Vagina (tissue), 2 donors: ENCODE measurements around the gene PLBD1. TPM values are rescaled to one million over a fixed set of nuclear protein-coding genes. Genes with fewer than 3 reads are reported as not detected.

Source experiments
- DNase-seq, 2 donors: peaks; one replicate each; pipeline ENCODE4 v3.0.0-alpha.2; 2017; ENCODE audit errors: extremely low spot score in 2 of 2
- H3K27ac ChIP-seq: fragments of 200-600 bp; sonication (generic); one replicate; pipeline ENCODE4 v1.5.1; 2019
- H3K27me3 ChIP-seq: fragments of 200-600 bp; sonication (generic); one replicate; pipeline ENCODE4 v1.5.1; 2019
- H3K36me3 ChIP-seq, 2 donors: fragments of 200-600 bp; sonication (generic); one replicate each; pipeline ENCODE4 v1.5.1; 2017 to 2019
- H3K4me1 ChIP-seq: fragments of 200-600 bp; sonication (generic); one replicate; pipeline ENCODE4 v1.5.1; 2019
- H3K4me3 ChIP-seq, 2 donors: fragments of 200-600 bp; sonication (generic); 1 replicate in 1 of 2; 2 replicates in 1 of 2; pipeline ENCODE4 v1.5.1; 2016 to 2019
- H3K9me3 ChIP-seq: fragments of 200-600 bp; sonication (generic); one replicate; pipeline ENCODE4 v1.5.1; 2019
- CTCF ChIP-seq, 3 experiments: fragments of 450-650 bp in 2 of 3; fragments of 200-600 bp in 1 of 3; sonication (generic) in 1 of 3; IDR thresholded peaks; one replicate each; pipeline ENCODE4 v1.5.1; 2017 to 2019; ENCODE audit warnings: antibody characterized with exemption in 3 of 3, mild to moderate bottlenecking in 2 of 3, moderate library complexity in 2 of 3
- POLR2A ChIP-seq, 2 donors: fragments of 450-650 bp; IDR thresholded peaks; one replicate each; pipeline ENCODE4 v1.6.1; 2017; ENCODE audit warnings: antibody characterized with exemption in 2 of 2, mild to moderate bottlenecking in 2 of 2, moderate library complexity in 2 of 2
- POLR2AphosphoS5 ChIP-seq, 2 donors: sonication (generic); formaldehyde crosslinking; IDR thresholded peaks; one replicate each; pipeline ENCODE4 v1.9.0; 2017; ENCODE audit warnings: antibody characterized with exemption in 2 of 2, mild to moderate bottlenecking in 2 of 2, low read depth in 1 of 2; ENCODE audit not compliant: insufficient read depth in 1 of 2
- intact Hi-C: fragments of 100-400 bp; cut with DNase I; formaldehyde crosslinking; loops from one replicate; pipeline ENCODE4 v1.15.1; 2023
- total RNA-seq: library from RNA; depleted of rRNA; stranded (reverse); fragments of >200 nt; gene quantifications from one replicate; pipeline ENCODE4 v1.2.3, GENCODE V29; 2016

Gene PLBD1
- total RNA-seq, 1 donor from 2014 or later = 29.0 TPM

- H3K36me3 ChIP-seq = no peaks in the 10 kb centered on the region
- no peak overlapping the region for H3K4me3 ChIP-seq
- peaks cover 7% of the 10 kb centered on the region for H3K4me1 ChIP-seq
- no peak overlapping the region for H3K27ac ChIP-seq
- no peaks in the 10 kb centered on the region for H3K27me3 ChIP-seq
- no peak for DNase-seq
- no peak for TF ChIP-seq POLR2AphosphoS5 (IDR thresholded peaks at IDR 0.05; ENCODE audit: insufficient read depth in 1 of 2, low read depth in 1 of 2)
- no peak for TF ChIP-seq CTCF (IDR thresholded peaks at IDR 0.05)
- TF ChIP-seq POLR2A (IDR thresholded peaks at IDR 0.05) = no peak
- H3K9me3 ChIP-seq = no peaks in the 10 kb centered on the region
- intact Hi-C loops = no loop called here
Observed at GRCh38 chr12:14562279-14562678, 5.4 kb downstream of the PLBD1 start.

- no peak for DNase-seq
- no peaks in the 10 kb centered on the region for H3K36me3 ChIP-seq
- intact Hi-C loops = no loop called here
- H3K27ac ChIP-seq = no peak overlapping the region
- TF ChIP-seq POLR2A (IDR thresholded peaks at IDR 0.05) (no peak), CTCF (IDR thresholded peaks at IDR 0.05) (no peak), POLR2AphosphoS5 (IDR thresholded peaks at IDR 0.05; ENCODE audit: insufficient read depth in 1 of 2, low read depth in 1 of 2) (no peak)
- no peak overlapping the region for H3K4me3 ChIP-seq
- no peaks in the 10 kb centered on the region for H3K27me3 ChIP-seq
- no peaks in the 10 kb centered on the region for H3K9me3 ChIP-seq
- H3K4me1 ChIP-seq = peaks cover 2% of the 10 kb centered on the region
Observed at GRCh38 chr12:14561677-14562238, 5.9 kb downstream of the PLBD1 start.

- Histone ChIP-seq H3K27me3 (no peaks in the 10 kb centered on the region), H3K27ac (no peak overlapping the region), H3K36me3 (no peaks in the 10 kb centered on the region), H3K9me3 (no peaks in the 10 kb centered on the region), H3K4me1 (no peaks in the 10 kb centered on the region), H3K4me3 (no peak overlapping the region)
- no peak for DNase-seq
- intact Hi-C loops = no loop called here
- no peak for TF ChIP-seq POLR2A (IDR thresholded peaks at IDR 0.05)
- TF ChIP-seq CTCF (IDR thresholded peaks at IDR 0.05) = no peak
- TF ChIP-seq POLR2AphosphoS5 (IDR thresholded peaks at IDR 0.05; ENCODE audit: insufficient read depth in 1 of 2, low read depth in 1 of 2) = no peak
Observed at GRCh38 chr12:14560904-14561574, 6.6 kb downstream of the PLBD1 start.

DNA sequence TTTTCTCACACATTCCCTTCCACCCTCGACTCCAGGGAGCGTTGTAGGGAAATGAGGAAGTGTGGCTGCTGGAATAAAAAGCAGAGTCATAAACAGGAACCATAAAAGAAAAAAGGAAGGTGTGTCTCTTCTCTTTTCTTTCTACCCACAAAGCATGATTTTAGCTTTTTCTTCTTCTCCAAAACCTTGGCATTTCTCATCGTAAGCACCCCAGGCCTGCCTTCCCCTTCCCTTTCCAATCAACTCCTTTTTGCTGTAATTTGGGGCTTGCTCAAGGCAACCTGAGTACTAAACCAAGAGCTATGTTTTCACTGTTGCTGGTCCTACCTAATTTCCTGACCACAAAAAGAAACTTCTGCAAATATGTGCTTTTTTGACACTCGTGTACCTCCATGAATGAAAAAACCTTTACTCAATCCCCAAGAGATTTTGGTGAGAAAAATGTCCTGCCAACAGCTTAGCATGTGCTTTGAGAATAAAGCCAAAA, 9.2 kb downstream of the PLBD1 start:
- intact Hi-C loops = no loop called here
- Histone ChIP-seq H3K9me3 (no peaks in the 10 kb centered on the region), H3K27me3 (no peaks in the 10 kb centered on the region), H3K27ac (no peak overlapping the region), H3K4me1 (peaks cover 12% of the 10 kb centered on the region), H3K4me3 (no peak overlapping the region), H3K36me3 (no peaks in the 10 kb centered on the region)
- TF ChIP-seq POLR2AphosphoS5 (IDR thresholded peaks at IDR 0.05; ENCODE audit: insufficient read depth in 1 of 2, low read depth in 1 of 2) (no peak), POLR2A (IDR thresholded peaks at IDR 0.05) (no peak), CTCF (IDR thresholded peaks at IDR 0.05) (no peak)
- DNase-seq = no peak

GRCh38 chr12:14557966-14558365, 9.7 kb downstream of the PLBD1 start:
- Histone ChIP-seq H3K27me3 (no peaks in the 10 kb centered on the region), H3K9me3 (no peaks in the 10 kb centered on the region), H3K27ac (no peak overlapping the region), H3K4me1 (peaks cover 12% of the 10 kb centered on the region), H3K36me3 (no peaks in the 10 kb centered on the region), H3K4me3 (no peak overlapping the region)
- intact Hi-C loops = no loop called here
- TF ChIP-seq CTCF (IDR thresholded peaks at IDR 0.05) = no peak
- TF ChIP-seq POLR2A (IDR thresholded peaks at IDR 0.05) = no peak
- TF ChIP-seq POLR2AphosphoS5 (IDR thresholded peaks at IDR 0.05; ENCODE audit: insufficient read depth in 1 of 2, low read depth in 1 of 2) = no peak
- DNase-seq = no peak
